IMR-90 (cell line): ENCODE data around the gene PEAK3. TPM values are rescaled to one million over a fixed set of nuclear protein-coding genes. Genes with fewer than 3 reads are reported as not detected.

Experiments
- ATAC-seq: fragments of 200-7000 bp; cut with Tn5 transposase; 2 replicates; pipeline ENCODE4 v1.9.1; 2020; ENCODE audit warnings: low read depth, mild to moderate bottlenecking, moderate library complexity
- BruUV-seq: library from RNA; stranded (reverse); fragments of 400-500 nt; replicated peaks from 2 replicates; lab custom pipeline; 2021; lab: Mats Ljungman, UMichigan
- CTCF ChIA-PET: fragments of 300-600 bp; formaldehyde crosslinking; extraction: SDS; loops from one replicate; lab custom pipeline; 2021; ENCODE audit warnings: antibody characterized with exemption; lab: Yijun Ruan, JAX
- POLR2A ChIA-PET: fragments of 300-600 bp; sonication (Branson Sonifier 250); formaldehyde crosslinking; loops from one replicate; lab custom pipeline; 2022; ENCODE audit warnings: antibody characterized with exemption; ENCODE audit not compliant: unreplicated experiment; lab: Charles Lee
- DNase-seq: peaks from one replicate; pipeline ENCODE4 v3.0.0; 2013
- H2AFZ ChIP-seq: replicated peaks from 2 replicates; pipeline ENCODE3; 2013; ENCODE audit warnings: low read length, mild to moderate bottlenecking; ENCODE audit not compliant: poor library complexity
- H2AK5ac ChIP-seq: 2 replicates; pipeline ENCODE4 v1.6.1; 2013; ENCODE audit warnings: low read depth, low read length, inconsistent platforms
- H2AK9ac ChIP-seq: replicated peaks from 2 replicates; pipeline ENCODE3; 2013; ENCODE audit warnings: mild to moderate bottlenecking, low read depth, low read length, moderate library complexity; ENCODE audit not compliant: poor library complexity
- H2BK120ac ChIP-seq: 2 replicates; pipeline ENCODE4 v1.6.1; 2013; ENCODE audit warnings: low read depth, low read length, inconsistent platforms
- H2BK15ac ChIP-seq: 3 replicates; pipeline ENCODE4 v1.6.1; 2013; ENCODE audit warnings: low read depth, low read length, inconsistent platforms
- H2BK20ac ChIP-seq: 2 replicates; pipeline ENCODE4 v1.6.1; 2013; ENCODE audit warnings: low read depth, mild to moderate bottlenecking, inconsistent platforms, low read length, moderate library complexity
- H2BK5ac ChIP-seq: 2 replicates; pipeline ENCODE4 v1.6.1; 2013; ENCODE audit warnings: mild to moderate bottlenecking, low read depth, low read length, inconsistent platforms; ENCODE audit not compliant: poor library complexity, severe bottlenecking
- H3K14ac ChIP-seq: replicated peaks from 2 replicates; pipeline ENCODE4 v1.6.1; 2013; ENCODE audit warnings: low read depth, low read length, inconsistent platforms
- H3K18ac ChIP-seq: 2 replicates; pipeline ENCODE4 v1.6.1; 2013; ENCODE audit warnings: low read depth, low read length, control low read depth
- H3K23ac ChIP-seq: 2 replicates; pipeline ENCODE4 v1.6.1; 2013; ENCODE audit warnings: low read depth, low read length, inconsistent platforms
- H3K27ac ChIP-seq: 2 replicates; pipeline ENCODE4 v1.5.1; 2013; ENCODE audit warnings: mild to moderate bottlenecking, control low read depth, low read length; ENCODE audit not compliant: insufficient read depth
- H3K27me3 ChIP-seq: 2 replicates; pipeline ENCODE4 v1.6.1; 2013; ENCODE audit warnings: low read length; ENCODE audit not compliant: control insufficient read depth, insufficient read depth
- H3K36me3 ChIP-seq: 2 replicates; pipeline ENCODE4 v1.6.1; 2013; ENCODE audit warnings: low read length, mixed read lengths; ENCODE audit not compliant: control insufficient read depth, insufficient read depth
- H3K4ac ChIP-seq: 2 replicates; pipeline ENCODE4 v1.6.1; 2013; ENCODE audit warnings: low read depth, low read length, inconsistent platforms
- H3K4me1 ChIP-seq: 2 replicates; pipeline ENCODE4 v1.6.1; 2013; ENCODE audit warnings: low read length, mixed read lengths; ENCODE audit not compliant: control insufficient read depth, insufficient read depth
- H3K4me2 ChIP-seq: 2 replicates; pipeline ENCODE4 v1.6.1; 2013; ENCODE audit warnings: low read depth, mild to moderate bottlenecking, control low read depth, low read length, moderate library complexity
- H3K4me3 ChIP-seq: 2 replicates; pipeline ENCODE4 v1.5.1; 2013; ENCODE audit warnings: low read depth, mild to moderate bottlenecking, control low read depth, low read length, moderate library complexity; ENCODE audit not compliant: insufficient read depth
- H3K56ac ChIP-seq: 2 replicates; pipeline ENCODE4 v1.6.1; 2013; ENCODE audit warnings: low read length, inconsistent platforms; ENCODE audit not compliant: insufficient read depth; ENCODE audit errors: extremely low read depth
- H3K79me1 ChIP-seq, 2 experiments: 2 replicates each; pipeline ENCODE4 v1.6.1; 2013; ENCODE audit warnings: low read length in 2 of 2, inconsistent platforms in 1 of 2, low read depth in 1 of 2
- H3K9ac ChIP-seq: 2 replicates; pipeline ENCODE4 v1.6.1; 2013; ENCODE audit warnings: low read depth, low read length, control low read depth
- H3K9me1 ChIP-seq: 2 replicates; pipeline ENCODE4 v1.6.1; 2013; ENCODE audit warnings: low read length, inconsistent platforms; ENCODE audit not compliant: insufficient read depth
- H3K9me3 ChIP-seq: 2 replicates; pipeline ENCODE4 v1.6.1; 2013; ENCODE audit warnings: low read length; ENCODE audit not compliant: control insufficient read depth, insufficient read depth
- H4K20me1 ChIP-seq: 2 replicates; pipeline ENCODE4 v1.6.1; 2013; ENCODE audit warnings: low read length, inconsistent platforms; ENCODE audit not compliant: insufficient read depth
- H4K5ac ChIP-seq: 2 replicates; pipeline ENCODE4 v1.6.1; 2013; ENCODE audit warnings: mild to moderate bottlenecking, low read depth, low read length, control low read depth
- H4K8ac ChIP-seq, 2 experiments: 2 replicates each; pipeline ENCODE4 v1.6.1; 2013; ENCODE audit warnings: low read depth in 2 of 2, low read length in 2 of 2, control low read depth in 1 of 2, inconsistent platforms in 1 of 2
- H4K91ac ChIP-seq: 2 replicates; pipeline ENCODE4 v1.6.1; 2013; ENCODE audit warnings: low read depth, low read length, inconsistent platforms; ENCODE audit not compliant: insufficient read depth
- MAZ ChIP-seq: IDR thresholded peaks from 2 replicates; pipeline ENCODE4 v1.6.1; 2012; ENCODE audit warnings: low read depth, mild to moderate bottlenecking, low read length, improper control_type of control experiment, moderate library complexity, borderline replicate concordance
- MXI1 ChIP-seq: IDR thresholded peaks from 2 replicates; pipeline ENCODE4 v1.6.1; 2012; ENCODE audit warnings: low read depth, mild to moderate bottlenecking, low read length, moderate library complexity, borderline replicate concordance
- NFE2L2 ChIP-seq: fragments of 150-350 bp; IDR thresholded peaks from 2 replicates; pipeline ENCODE4 v1.6.1; 2016; ENCODE audit warnings: low read depth, mild to moderate bottlenecking, low read length
- RAD21 ChIP-seq: IDR thresholded peaks from 2 replicates; pipeline ENCODE4 v1.6.1; 2012; ENCODE audit warnings: low read length, improper control_type of control experiment
- SMC3 ChIP-seq: fragments of 150-350 bp; IDR thresholded peaks from 2 replicates; pipeline ENCODE4 v1.6.1; 2016; ENCODE audit warnings: low read depth, mild to moderate bottlenecking, antibody characterized with exemption, low read length, moderate library complexity
- WGBS, 2 experiments: methylation state at CpG; one replicate each; pipeline versions ENCODE4 v1.1.5 to v1.1.7; 2013; ENCODE audit warnings: missing lambda C conversion rate in 2 of 2; ENCODE audit not compliant: insufficient read length in 1 of 2; ENCODE audit errors: extremely low coverage in 2 of 2; 5-methylcytosine and 5-hydroxymethylcytosine counted together
- dilution Hi-C: fragments of 300-500 bp; cut with HindIII; formaldehyde crosslinking; loops from one replicate; pipeline ENCODE4 v1.14.3; 2018; ENCODE audit warnings: low sequenced_read_pairs; ENCODE audit not compliant: unreplicated experiment
- in situ Hi-C: fragments of 300-500 bp; cut with MboI; formaldehyde crosslinking; loops from 3 replicates; pipeline ENCODE4 v1.14.3; 2019; ENCODE audit warnings: low sequenced_read_pairs, inconsistent platforms, mixed read lengths
- intact Hi-C: fragments of 100-400 bp; cut with micrococcal nuclease; formaldehyde crosslinking; loops from 2 replicates; pipeline ENCODE4 v1.10.0; 2022
- polyA plus RNA-seq, 3 experiments: library from polyadenylated mRNA; depleted of rRNA; stranded (reverse); fragments of >200 nt; gene quantifications; 2 replicates each; pipeline ENCODE4 v1.2.3, GENCODE V29; 2012; ENCODE audit warnings: low replicate concordance in 1 of 3
- total RNA-seq: library from RNA; depleted of rRNA; stranded (reverse); fragments of >200 nt; gene quantifications from 2 replicates; pipeline ENCODE4 v1.2.3, GENCODE V29; 2012
- TF ChIP-seq, protein P1 (sequence below): conservative IDR thresholded peaks from 2 replicates; pipeline ENCODE4 v1.5.1; 2012; ENCODE audit warnings: mild to moderate bottlenecking, low read depth, low read length, improper control_type of control experiment
- TF ChIP-seq, protein P2 (sequence below): fragments of 150-350 bp; IDR thresholded peaks from 2 replicates; pipeline ENCODE4 v1.6.1; 2017; ENCODE audit warnings: mild to moderate bottlenecking, antibody characterized with exemption, low read length, low read depth

The PEAK3 gene
- total and polyA plus RNA-seq, 2 of the 4 experiments (the other 2 are of a cell fraction), result under 0.01 to 0.09 TPM

- Histone ChIP-seq H2BK20ac (peak overlapping the region; percentile 11; the same call in 1 of the 2 replicates), H2AK5ac (peak overlapping the region; percentile 82), H2BK120ac (peak overlapping the region; percentile 52), H3K9me3 (no peaks in the 10 kb centered on the region), H3K79me1 (peaks cover 0 to 15% of the 10 kb centered on the region in 2 experiments; a peak in 1 of 4 replicates), H2BK15ac (no peak overlapping the region; the same call in 2 of the 3 replicates), H3K27me3 (no peaks in the 10 kb centered on the region), H4K5ac (peak overlapping the region; percentile 62; the same call in 1 of the 2 replicates), H3K9ac (no peak overlapping the region), H3K14ac (peak overlapping the region; percentile 68), H2BK5ac (peak overlapping the region; percentile 28), H3K36me3 (peaks cover 2% of the 10 kb centered on the region; the same call in 1 of the 2 replicates), H3K4me3 (no peak overlapping the region), H3K4me2 (no peak overlapping the region), H4K20me1 (peaks cover 21% of the 10 kb centered on the region), H3K18ac (no peak overlapping the region), H3K9me1 (no peaks in the 10 kb centered on the region; the same call in 1 of the 2 replicates), H4K8ac (peak overlapping the region; percentile 24 to 96; a peak in 3 of 4 replicates), H3K27ac (no peak overlapping the region), H3K23ac (no peak overlapping the region), H3K4me1 (peaks cover 4% of the 10 kb centered on the region), H3K4ac (peak overlapping the region; percentile 60), H3K56ac (no peak overlapping the region; the same call in 1 of the 2 replicates), H4K91ac (peak overlapping the region; percentile 36; the same call in 1 of the 2 replicates), H2AK9ac (peak overlapping the region; percentile 60), H2AFZ (peak overlapping the region; percentile 89)
- ChIA-PET CTCF (no interaction called here), POLR2A (no interaction called here)
- dilution Hi-C loops (no loop called here), intact Hi-C loops (no loop called here), in situ Hi-C loops (no loop called here)
- peak; percentile 75 for DNase-seq
- BruUV-seq, result no TSS peak
- TF ChIP-seq RAD21 (no peak), SMC3 (no peak), MXI1 (peak; percentile 68; the same call in 1 of the 2 replicates), NFE2L2 (no peak), MAZ (no peak)
- TF ChIP-seq, protein P1, sequence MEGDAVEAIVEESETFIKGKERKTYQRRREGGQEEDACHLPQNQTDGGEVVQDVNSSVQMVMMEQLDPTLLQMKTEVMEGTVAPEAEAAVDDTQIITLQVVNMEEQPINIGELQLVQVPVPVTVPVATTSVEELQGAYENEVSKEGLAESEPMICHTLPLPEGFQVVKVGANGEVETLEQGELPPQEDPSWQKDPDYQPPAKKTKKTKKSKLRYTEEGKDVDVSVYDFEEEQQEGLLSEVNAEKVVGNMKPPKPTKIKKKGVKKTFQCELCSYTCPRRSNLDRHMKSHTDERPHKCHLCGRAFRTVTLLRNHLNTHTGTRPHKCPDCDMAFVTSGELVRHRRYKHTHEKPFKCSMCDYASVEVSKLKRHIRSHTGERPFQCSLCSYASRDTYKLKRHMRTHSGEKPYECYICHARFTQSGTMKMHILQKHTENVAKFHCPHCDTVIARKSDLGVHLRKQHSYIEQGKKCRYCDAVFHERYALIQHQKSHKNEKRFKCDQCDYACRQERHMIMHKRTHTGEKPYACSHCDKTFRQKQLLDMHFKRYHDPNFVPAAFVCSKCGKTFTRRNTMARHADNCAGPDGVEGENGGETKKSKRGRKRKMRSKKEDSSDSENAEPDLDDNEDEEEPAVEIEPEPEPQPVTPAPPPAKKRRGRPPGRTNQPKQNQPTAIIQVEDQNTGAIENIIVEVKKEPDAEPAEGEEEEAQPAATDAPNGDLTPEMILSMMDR, result no peak
- TF ChIP-seq, protein P2, sequence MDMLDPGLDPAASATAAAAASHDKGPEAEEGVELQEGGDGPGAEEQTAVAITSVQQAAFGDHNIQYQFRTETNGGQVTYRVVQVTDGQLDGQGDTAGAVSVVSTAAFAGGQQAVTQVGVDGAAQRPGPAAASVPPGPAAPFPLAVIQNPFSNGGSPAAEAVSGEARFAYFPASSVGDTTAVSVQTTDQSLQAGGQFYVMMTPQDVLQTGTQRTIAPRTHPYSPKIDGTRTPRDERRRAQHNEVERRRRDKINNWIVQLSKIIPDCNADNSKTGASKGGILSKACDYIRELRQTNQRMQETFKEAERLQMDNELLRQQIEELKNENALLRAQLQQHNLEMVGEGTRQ, result peak; percentile 80
- 60% methylated on average over 4 of the region's 18 CpGs; no CpG with 5 or more reads in 1 of the 2 experiments for WGBS, 2 experiments
- peak; percentile 16 for ATAC-seq
These were observed 15.6 kb downstream of the PEAK3 start for GRCh38 chr19:2266183-2266993.
